ENCODE results near the gene CALB2.

The CALB2 gene

DNA sequence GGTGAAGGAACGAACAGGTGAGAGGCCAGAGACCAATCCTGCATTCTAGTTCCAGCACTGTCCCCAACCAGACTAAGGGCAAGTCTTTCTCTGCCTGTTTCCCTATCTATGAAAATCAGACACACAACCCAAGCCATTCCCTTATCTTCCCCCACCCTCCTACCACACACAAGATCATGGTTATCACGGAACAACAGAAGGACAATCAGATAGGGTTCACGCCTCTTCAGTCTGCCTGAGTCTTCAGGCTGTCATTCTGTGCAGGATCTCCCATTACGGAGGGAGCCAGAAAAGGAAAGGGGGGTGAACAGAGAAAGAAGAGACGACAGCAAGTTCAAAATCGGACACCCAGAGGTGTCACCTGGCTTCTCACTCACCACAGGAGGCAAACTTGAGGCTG, 72.2 kb downstream of the CALB2 start:
- TF ChIP-seq, protein P1, sequence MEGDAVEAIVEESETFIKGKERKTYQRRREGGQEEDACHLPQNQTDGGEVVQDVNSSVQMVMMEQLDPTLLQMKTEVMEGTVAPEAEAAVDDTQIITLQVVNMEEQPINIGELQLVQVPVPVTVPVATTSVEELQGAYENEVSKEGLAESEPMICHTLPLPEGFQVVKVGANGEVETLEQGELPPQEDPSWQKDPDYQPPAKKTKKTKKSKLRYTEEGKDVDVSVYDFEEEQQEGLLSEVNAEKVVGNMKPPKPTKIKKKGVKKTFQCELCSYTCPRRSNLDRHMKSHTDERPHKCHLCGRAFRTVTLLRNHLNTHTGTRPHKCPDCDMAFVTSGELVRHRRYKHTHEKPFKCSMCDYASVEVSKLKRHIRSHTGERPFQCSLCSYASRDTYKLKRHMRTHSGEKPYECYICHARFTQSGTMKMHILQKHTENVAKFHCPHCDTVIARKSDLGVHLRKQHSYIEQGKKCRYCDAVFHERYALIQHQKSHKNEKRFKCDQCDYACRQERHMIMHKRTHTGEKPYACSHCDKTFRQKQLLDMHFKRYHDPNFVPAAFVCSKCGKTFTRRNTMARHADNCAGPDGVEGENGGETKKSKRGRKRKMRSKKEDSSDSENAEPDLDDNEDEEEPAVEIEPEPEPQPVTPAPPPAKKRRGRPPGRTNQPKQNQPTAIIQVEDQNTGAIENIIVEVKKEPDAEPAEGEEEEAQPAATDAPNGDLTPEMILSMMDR (IDR thresholded peaks at IDR 0.05; ENCODE audit: borderline replicate concordance, insufficient read depth, low read depth, low read length): no peak
- no peak overlapping the region for H3K4me3 ChIP-seq (ENCODE audit: low read depth, low read length)

DNA sequence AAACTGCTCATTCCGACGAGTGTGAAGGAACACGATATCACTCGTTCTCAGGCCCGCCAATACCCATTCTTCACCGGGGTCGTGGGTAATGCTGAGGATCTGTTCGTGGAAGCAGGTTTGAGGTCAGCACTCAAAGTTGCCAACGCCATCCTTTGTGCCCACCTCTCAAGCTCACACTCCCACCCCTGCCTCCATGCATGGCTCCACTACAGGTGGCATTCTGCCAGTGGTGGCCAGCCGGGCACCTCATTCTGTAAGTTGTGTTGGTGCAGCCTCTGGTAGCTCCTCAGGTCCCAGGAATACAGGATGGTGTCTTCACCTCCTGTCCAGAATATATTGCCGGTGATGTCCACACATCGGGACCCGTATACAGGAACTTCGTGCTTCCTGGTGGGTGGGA, 72.7 kb downstream of the CALB2 start:
- TF ChIP-seq, protein P1 (IDR thresholded peaks at IDR 0.05; ENCODE audit: borderline replicate concordance, insufficient read depth, low read depth, low read length): no peak
- no peak overlapping the region for H3K4me3 ChIP-seq (ENCODE audit: low read depth, low read length)

DNA sequence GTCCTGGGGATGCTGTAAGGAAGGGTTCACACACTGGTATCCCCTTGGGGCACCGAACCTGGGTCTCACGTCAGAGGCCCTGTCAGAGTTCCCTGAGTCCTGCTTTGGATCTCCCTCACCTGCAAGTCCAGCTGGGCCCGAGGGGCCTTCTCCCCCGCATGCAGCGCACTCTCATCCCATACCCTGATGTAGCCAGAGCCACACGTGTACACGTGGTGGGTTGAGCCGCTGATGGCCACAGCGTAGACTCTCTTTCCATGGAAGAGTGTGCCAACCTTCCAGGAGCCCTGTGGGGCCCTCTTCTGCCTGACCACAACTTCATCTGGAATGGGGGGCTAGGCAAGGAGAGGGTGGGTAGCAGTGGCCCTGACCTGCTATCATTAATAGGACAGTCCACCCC, 73.5 kb downstream of the CALB2 start:
- no peak overlapping the region for H3K4me3 ChIP-seq (ENCODE audit: low read depth, low read length)
- TF ChIP-seq, protein P1 (IDR thresholded peaks at IDR 0.05; ENCODE audit: borderline replicate concordance, insufficient read depth, low read depth, low read length): no peak

DNA sequence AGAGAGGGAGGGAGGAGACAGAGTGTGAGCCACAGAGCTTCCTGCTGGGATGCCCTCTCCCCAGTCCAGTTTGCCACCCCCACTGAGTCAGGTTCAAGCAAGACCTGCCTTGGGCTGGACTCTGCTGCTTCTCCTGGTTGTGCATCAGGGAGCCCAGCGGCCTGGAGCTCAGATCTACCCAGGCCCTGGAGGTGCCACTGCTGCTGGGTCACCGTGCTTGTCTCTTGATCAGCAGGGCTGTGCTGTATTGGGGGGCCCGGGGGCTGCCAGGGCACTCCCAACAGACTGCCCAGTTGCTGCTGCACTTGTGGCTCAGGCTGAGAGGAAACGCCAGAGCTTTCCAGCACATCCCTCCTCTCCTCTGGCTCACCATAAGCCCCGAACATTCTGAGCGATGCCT, 74.4 kb downstream of the CALB2 start:
- H3K4me3 ChIP-seq (ENCODE audit: low read depth, low read length): no peak overlapping the region
- TF ChIP-seq, protein P1 (IDR thresholded peaks at IDR 0.05; ENCODE audit: borderline replicate concordance, insufficient read depth, low read depth, low read length): no peak

DNA sequence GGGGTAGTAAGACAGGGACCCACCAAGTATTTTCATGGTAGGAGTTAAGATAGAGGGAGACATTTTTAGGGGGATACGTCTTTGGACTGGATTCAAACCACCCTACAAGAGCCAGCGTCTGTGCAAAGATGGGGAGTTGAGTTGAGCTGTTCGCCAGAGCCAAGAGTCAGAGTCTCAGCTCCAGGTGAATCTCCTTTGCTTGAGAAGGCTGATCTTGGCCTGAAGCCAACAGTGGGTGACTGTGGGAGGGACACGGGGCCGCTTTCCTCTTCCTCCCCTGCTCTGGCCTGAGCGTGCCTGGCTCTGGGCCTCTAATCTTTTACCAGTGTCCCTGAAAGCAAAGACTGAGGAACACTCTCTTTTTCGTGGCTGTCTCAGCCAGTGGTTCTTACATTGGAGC, 78.0 kb downstream of the CALB2 start:
- TF ChIP-seq, protein P1 (IDR thresholded peaks at IDR 0.05; ENCODE audit: borderline replicate concordance, insufficient read depth, low read depth, low read length): no peak
- no peak overlapping the region for H3K4me3 ChIP-seq (ENCODE audit: low read depth, low read length)

DNA sequence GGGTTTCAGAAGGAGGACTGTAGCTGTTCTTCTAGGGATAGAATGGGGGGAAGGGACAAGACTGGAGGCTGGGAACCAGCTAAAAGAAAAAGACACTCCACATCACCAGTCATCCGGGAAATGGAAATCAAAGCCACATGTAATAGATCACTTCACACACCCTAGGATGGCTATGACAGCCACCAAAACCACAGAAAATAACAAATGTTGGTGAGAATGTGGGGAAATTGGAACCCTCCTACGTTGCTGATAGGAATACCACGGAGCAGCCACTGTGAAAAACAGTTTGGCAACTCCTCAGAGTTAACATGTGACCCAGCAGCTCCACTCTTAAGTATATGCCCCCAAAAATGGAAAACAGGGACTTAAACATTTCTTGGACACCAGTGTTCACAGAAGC, 81.0 kb downstream of the CALB2 start:
- H3K4me3 ChIP-seq (ENCODE audit: low read depth, low read length): no peak overlapping the region
- TF ChIP-seq, protein P1 (IDR thresholded peaks at IDR 0.05; ENCODE audit: borderline replicate concordance, insufficient read depth, low read depth, low read length): no peak
